HepG2 (cell line): ENCODE data around the gene PACSIN1. TPM values are rescaled to one million over a fixed set of nuclear protein-coding genes. Genes with fewer than 3 reads are reported as not detected.

Source experiments
- ARID4A ChIP-seq: sonication (generic); formaldehyde crosslinking; IDR thresholded peaks from 2 replicates; pipeline ENCODE4 v1.5.0; 2020; ENCODE audit warnings: mild to moderate bottlenecking, missing genetic modification reagents, borderline replicate concordance
- GABPA ChIP-seq, 2 experiments: IDR thresholded peaks; 2 replicates each; pipeline ENCODE4 v1.6.1; 2011 to 2016; ENCODE audit warnings: low read depth in 2 of 2, low read length in 1 of 2, missing biosample characterization in 1 of 2, missing genetic modification characterization in 1 of 2
- ZMYM3 ChIP-seq: sonication (generic); formaldehyde crosslinking; IDR thresholded peaks from 2 replicates; pipeline ENCODE4 v1.5.1; 2020; ENCODE audit warnings: mild to moderate bottlenecking, missing genetic modification reagents
- ZNF121 ChIP-seq: sonication (generic); formaldehyde crosslinking; IDR thresholded peaks from 2 replicates; pipeline ENCODE4 v1.5.0; 2020; ENCODE audit warnings: mild to moderate bottlenecking, missing genetic modification reagents
- ZNF274 ChIP-seq: sonication (generic); formaldehyde crosslinking; IDR thresholded peaks from 2 replicates; pipeline ENCODE4 v1.5.1; 2020; ENCODE audit warnings: mild to moderate bottlenecking, missing genetic modification reagents
- ZNF883 ChIP-seq: sonication (generic); formaldehyde crosslinking; IDR thresholded peaks from 2 replicates; pipeline ENCODE4 v1.5.1; 2020; ENCODE audit warnings: mild to moderate bottlenecking, missing genetic modification reagents; ENCODE audit errors: not compliant biosample characterization
- polyA plus RNA-seq, 8 experiments: library from polyadenylated mRNA; depleted of rRNA in 3 of 8; stranded (reverse) in 7 of 8; unstranded in 1 of 8; fragments of >200 nt; fragmentation: Illumina TruSeq in 4 of 8; extraction: Trizol in 4 of 8; gene quantifications; 2 replicates each; pipeline versions ENCODE4 v1.2.1 to v1.2.3, GENCODE V29; 2011 to 2016; ENCODE audit warnings: low read depth in 4 of 8, missing spikeins in 1 of 8, mixed read lengths in 1 of 8; ENCODE audit not compliant: insufficient read depth in 1 of 8
- total RNA-seq, 5 experiments: library from RNA; depleted of rRNA; stranded (reverse); fragments of >200 nt; fragmentation: Illumina TruSeq; extraction: Trizol; gene quantifications; 2 replicates each; pipeline ENCODE4 v1.2.3, GENCODE V29; 2016; ENCODE audit warnings: low read depth in 1 of 5
- TF ChIP-seq, protein P1 (sequence below): sonication (generic); formaldehyde crosslinking; IDR thresholded peaks from 2 replicates; pipeline ENCODE4 v1.5.0; 2020; ENCODE audit warnings: mild to moderate bottlenecking, missing genetic modification reagents, borderline replicate concordance

Gene PACSIN1
- total and polyA plus RNA-seq, 2 of the 13 experiments (the other 11 are each of a cell fraction or from before 2014, with no cell fraction given): not detected

DNA sequence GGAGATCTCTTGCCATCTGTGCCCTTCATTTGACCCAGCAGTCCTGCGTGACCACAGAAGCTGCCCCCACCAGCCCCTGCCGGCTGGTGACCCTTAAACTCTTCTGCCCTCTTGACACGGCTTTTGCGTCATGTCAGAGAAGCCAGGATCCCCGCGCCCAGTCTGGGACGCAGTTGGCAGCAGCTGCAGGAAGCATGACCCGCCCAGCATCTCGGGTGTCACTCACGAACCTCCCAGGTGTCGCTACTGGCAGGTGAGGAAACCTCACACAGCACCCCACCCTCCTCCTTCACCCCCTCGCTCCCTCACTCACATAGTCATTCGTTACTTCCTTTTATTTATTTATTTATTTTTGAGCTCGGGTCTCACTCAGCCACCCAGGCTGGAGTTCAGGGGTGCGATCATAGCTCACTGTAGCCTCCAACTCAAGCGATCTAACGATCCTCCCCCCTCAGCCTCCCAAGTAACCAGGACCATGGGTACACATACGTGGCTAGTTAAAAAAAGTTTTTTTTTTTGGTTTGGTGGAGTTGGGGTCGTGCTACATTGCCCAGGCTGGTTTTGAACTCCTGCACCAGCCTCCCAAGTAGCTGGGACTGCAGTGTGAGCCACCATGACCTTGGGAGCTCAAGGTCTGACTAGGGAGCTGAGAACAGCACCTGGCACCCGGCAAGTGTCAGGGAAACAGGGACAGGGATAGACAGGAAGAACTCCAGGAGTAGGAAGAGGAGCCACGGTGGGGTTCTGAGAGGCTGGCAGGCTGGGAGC lies 104.4 kb downstream of the PACSIN1 start (continued):
- TF ChIP-seq, protein P1, sequence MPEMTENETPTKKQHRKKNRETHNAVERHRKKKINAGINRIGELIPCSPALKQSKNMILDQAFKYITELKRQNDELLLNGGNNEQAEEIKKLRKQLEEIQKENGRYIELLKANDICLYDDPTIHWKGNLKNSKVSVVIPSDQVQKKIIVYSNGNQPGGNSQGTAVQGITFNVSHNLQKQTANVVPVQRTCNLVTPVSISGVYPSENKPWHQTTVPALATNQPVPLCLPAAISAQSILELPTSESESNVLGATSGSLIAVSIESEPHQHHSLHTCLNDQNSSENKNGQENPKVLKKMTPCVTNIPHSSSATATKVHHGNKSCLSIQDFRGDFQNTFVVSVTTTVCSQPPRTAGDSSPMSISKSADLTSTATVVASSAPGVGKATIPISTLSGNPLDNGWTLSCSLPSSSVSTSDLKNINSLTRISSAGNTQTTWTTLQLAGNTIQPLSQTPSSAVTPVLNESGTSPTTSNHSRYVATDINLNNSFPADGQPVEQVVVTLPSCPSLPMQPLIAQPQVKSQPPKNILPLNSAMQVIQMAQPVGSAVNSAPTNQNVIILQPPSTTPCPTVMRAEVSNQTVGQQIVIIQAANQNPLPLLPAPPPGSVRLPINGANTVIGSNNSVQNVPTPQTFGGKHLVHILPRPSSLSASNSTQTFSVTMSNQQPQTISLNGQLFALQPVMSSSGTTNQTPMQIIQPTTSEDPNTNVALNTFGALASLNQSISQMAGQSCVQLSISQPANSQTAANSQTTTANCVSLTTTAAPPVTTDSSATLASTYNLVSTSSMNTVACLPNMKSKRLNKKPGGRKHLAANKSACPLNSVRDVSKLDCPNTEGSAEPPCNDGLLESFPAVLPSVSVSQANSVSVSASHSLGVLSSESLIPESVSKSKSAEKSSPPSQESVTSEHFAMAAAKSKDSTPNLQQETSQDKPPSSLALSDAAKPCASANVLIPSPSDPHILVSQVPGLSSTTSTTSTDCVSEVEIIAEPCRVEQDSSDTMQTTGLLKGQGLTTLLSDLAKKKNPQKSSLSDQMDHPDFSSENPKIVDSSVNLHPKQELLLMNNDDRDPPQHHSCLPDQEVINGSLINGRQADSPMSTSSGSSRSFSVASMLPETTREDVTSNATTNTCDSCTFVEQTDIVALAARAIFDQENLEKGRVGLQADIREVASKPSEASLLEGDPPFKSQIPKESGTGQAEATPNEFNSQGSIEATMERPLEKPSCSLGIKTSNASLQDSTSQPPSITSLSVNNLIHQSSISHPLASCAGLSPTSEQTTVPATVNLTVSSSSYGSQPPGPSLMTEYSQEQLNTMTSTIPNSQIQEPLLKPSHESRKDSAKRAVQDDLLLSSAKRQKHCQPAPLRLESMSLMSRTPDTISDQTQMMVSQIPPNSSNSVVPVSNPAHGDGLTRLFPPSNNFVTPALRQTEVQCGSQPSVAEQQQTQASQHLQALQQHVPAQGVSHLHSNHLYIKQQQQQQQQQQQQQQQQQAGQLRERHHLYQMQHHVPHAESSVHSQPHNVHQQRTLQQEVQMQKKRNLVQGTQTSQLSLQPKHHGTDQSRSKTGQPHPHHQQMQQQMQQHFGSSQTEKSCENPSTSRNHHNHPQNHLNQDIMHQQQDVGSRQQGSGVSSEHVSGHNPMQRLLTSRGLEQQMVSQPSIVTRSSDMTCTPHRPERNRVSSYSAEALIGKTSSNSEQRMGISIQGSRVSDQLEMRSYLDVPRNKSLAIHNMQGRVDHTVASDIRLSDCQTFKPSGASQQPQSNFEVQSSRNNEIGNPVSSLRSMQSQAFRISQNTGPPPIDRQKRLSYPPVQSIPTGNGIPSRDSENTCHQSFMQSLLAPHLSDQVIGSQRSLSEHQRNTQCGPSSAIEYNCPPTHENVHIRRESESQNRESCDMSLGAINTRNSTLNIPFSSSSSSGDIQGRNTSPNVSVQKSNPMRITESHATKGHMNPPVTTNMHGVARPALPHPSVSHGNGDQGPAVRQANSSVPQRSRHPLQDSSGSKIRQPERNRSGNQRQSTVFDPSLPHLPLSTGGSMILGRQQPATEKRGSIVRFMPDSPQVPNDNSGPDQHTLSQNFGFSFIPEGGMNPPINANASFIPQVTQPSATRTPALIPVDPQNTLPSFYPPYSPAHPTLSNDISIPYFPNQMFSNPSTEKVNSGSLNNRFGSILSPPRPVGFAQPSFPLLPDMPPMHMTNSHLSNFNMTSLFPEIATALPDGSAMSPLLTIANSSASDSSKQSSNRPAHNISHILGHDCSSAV (CRISPR knock-in tag): 0 out of 2 replicates have a peak, but pooled peaks have one; percentile 44
- peak; percentile 22 for TF ChIP-seq ZNF883
- TF ChIP-seq ZNF274 (CRISPR knock-in tag): 0 out of 2 replicates have a peak, but pooled peaks have one; percentile 23
- 0 out of 2 replicates have a peak, but pooled peaks have one; percentile 13 for TF ChIP-seq ARID4A (CRISPR knock-in tag)
- TF ChIP-seq GABPA (IDR thresholded peaks at IDR 0.05; ENCODE audit: low read depth, low read length): no peak
- TF ChIP-seq GABPA (CRISPR knock-in tag; IDR thresholded peaks at IDR 0.05; ENCODE audit: low read depth): no peak
- peak; percentile 98 for TF ChIP-seq ZNF121 (CRISPR knock-in tag)
- peak; percentile 81 for TF ChIP-seq ZMYM3 (CRISPR knock-in tag)
